MCF 10A (cell line): Measurements from ENCODE around the gene URB2. TPM values are rescaled to one million over a fixed set of nuclear protein-coding genes. Genes with fewer than 3 reads are reported as not detected.

Experiments
- BruUV-seq: library from RNA; stranded (reverse); fragments of 400-500 nt; replicated peaks from 2 replicates; lab custom pipeline; 2021; lab: Mats Ljungman, UMichigan
- CTCF ChIA-PET: fragments of 300-600 bp; sonication (Branson Sonifier 250); formaldehyde crosslinking; extraction: SDS; loops from one replicate; lab custom pipeline; 2021; ENCODE audit warnings: antibody characterized with exemption, inconsistent platforms; lab: Yijun Ruan, JAX
- POLR2A ChIA-PET: fragments of 300-600, 350-650 bp; sonication (Branson Sonifier 250); formaldehyde crosslinking; extraction: SDS; loops from one replicate; lab custom pipeline; 2020; ENCODE audit warnings: antibody characterized with exemption, inconsistent platforms; lab: Yijun Ruan, JAX
- DNase-seq: peaks from one replicate; pipeline ENCODE4 v3.0.0-alpha.2; 2018; ENCODE audit not compliant: unreplicated experiment
- H3K27ac Mint-ChIP-seq: one replicate; pipeline ENCODE4 v1.8.0; 2022; ENCODE audit warnings: mild to moderate bottlenecking, low read depth, mixed read lengths; ENCODE audit not compliant: unreplicated experiment
- H3K27me3 Mint-ChIP-seq: one replicate; pipeline ENCODE4 v1.8.0; 2022; ENCODE audit warnings: mixed read lengths; ENCODE audit not compliant: insufficient read depth, unreplicated experiment
- H3K36me3 Mint-ChIP-seq: one replicate; pipeline ENCODE4 v1.8.0; 2022; ENCODE audit warnings: mild to moderate bottlenecking, moderate library complexity, mixed read lengths; ENCODE audit not compliant: insufficient read depth, unreplicated experiment
- H3K4me1 Mint-ChIP-seq: one replicate; pipeline ENCODE4 v1.8.0; 2022; ENCODE audit warnings: mixed read lengths; ENCODE audit not compliant: insufficient read depth, unreplicated experiment
- H3K4me3 Mint-ChIP-seq: one replicate; pipeline ENCODE4 v1.8.0; 2022; ENCODE audit warnings: mild to moderate bottlenecking, moderate library complexity, mixed read lengths; ENCODE audit not compliant: unreplicated experiment
- H3K9me3 Mint-ChIP-seq: one replicate; pipeline ENCODE4 v1.8.0; 2022; ENCODE audit warnings: mixed read lengths; ENCODE audit not compliant: unreplicated experiment
- intact Hi-C: fragments of 100-400 bp; cut with micrococcal nuclease; formaldehyde crosslinking; loops from 2 replicates; pipeline ENCODE4 v1.14.1; 2022
- total RNA-seq: library from RNA; stranded (reverse); gene quantifications from 2 replicates; pipeline ENCODE4 v1.2.3, GENCODE V29; 2022
- TF ChIP-seq, protein P1 (sequence below): fragments of 200-600 bp; IDR thresholded peaks from one replicate; pipeline ENCODE4 v1.8.0; 2022; ENCODE audit warnings: antibody characterized with exemption, mild to moderate bottlenecking; ENCODE audit not compliant: unreplicated experiment

URB2 gene
- total RNA-seq, 1 experiment from 2014 or later = 35.5 TPM

DNA sequence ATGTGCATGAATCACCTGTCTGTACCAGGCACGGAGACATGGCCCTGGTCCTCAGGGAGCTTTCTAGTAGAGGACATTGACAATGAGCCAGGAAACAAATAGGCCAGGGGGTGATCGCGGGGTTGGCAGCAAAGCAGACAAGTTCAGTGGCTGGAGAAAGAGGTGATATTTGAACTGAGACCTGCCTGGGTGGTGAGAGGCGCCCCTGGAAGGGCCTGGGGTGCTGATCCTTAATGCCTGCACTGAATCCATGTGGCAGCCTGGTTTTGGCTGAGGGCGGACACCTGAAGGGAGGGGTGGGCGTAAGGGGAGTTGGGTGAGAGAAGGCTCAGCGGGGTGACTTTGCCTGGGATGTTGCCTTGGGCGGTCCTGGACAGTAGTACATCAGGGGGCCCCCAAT is 35.9 kb downstream of the URB2 start:
- intact Hi-C loops = loop anchor here (1.0 to 5.0 kb wide), 5 partner anchors 405 to 648 kb away; partner anchors contain the start of gene GALNT2
- no peak overlapping the region for H3K4me3 Mint-ChIP-seq
- no peak overlapping the region for H3K27ac Mint-ChIP-seq
- H3K4me1 Mint-ChIP-seq = peaks cover 7% of the 10 kb centered on the region
- H3K27me3 Mint-ChIP-seq = no peaks in the 10 kb centered on the region
- DNase-seq = no peak
- TF ChIP-seq, protein P1, sequence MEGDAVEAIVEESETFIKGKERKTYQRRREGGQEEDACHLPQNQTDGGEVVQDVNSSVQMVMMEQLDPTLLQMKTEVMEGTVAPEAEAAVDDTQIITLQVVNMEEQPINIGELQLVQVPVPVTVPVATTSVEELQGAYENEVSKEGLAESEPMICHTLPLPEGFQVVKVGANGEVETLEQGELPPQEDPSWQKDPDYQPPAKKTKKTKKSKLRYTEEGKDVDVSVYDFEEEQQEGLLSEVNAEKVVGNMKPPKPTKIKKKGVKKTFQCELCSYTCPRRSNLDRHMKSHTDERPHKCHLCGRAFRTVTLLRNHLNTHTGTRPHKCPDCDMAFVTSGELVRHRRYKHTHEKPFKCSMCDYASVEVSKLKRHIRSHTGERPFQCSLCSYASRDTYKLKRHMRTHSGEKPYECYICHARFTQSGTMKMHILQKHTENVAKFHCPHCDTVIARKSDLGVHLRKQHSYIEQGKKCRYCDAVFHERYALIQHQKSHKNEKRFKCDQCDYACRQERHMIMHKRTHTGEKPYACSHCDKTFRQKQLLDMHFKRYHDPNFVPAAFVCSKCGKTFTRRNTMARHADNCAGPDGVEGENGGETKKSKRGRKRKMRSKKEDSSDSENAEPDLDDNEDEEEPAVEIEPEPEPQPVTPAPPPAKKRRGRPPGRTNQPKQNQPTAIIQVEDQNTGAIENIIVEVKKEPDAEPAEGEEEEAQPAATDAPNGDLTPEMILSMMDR = no peak
- no TSS peak for BruUV-seq
- ChIA-PET POLR2A (interaction anchor here (0.6 to 6.7 kb wide), 5 partner anchors 34 to 646 kb away, joined by 3 to 34 read pairs (median 4); no protein-coding TSS in a partner anchor), CTCF (interaction anchor here (0.6 to 9.4 kb wide), 51 partner anchors 9 to 656 kb away, joined by 3 to 145 read pairs (median 4); no protein-coding TSS in a partner anchor)
- H3K36me3 Mint-ChIP-seq = peaks cover 29% of the 10 kb centered on the region
- H3K9me3 Mint-ChIP-seq = no peaks in the 10 kb centered on the region

DNA sequence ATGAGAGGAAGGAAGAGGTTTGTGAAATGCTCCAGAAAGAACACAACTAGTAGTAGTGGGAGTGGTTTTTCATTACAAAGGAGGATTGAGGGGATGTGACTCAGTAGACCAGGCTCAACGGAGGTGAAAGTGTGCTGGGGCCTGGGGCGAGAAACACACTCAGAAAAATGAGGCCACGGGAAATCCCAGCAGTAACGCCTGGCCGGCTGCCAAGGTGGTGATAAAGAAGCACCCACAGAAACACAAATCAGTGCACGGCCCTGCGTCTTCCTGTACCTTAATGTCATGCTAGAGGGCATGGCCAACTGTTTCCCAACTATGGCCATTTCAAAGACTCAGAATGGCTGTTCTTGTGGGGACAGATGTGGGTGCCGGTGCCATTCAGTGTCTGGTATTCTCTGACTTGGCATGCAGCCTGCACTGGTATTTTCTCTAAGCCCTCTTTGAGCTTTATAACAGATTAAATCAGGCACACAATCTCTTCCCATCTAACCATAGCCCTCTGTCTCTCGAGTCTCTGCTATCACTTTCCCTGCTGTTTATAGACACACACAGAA is 38.2 kb downstream of the URB2 start:
- DNase-seq = peak; percentile 97
- Mint-ChIP-seq H3K9me3 (no peaks in the 10 kb centered on the region), H3K27me3 (no peaks in the 10 kb centered on the region), H3K27ac (no peak overlapping the region), H3K36me3 (peaks cover 6% of the 10 kb centered on the region), H3K4me3 (no peak overlapping the region), H3K4me1 (peaks cover 7% of the 10 kb centered on the region)
- CTCF ChIA-PET = interaction anchor here (0.7 to 9.4 kb wide), 6 partner anchors 35 to 648 kb away, joined by 3 to 138 read pairs (median 3); no protein-coding TSS in a partner anchor
- POLR2A ChIA-PET = interaction anchor here (0.6 to 6.7 kb wide), 4 partner anchors 10 to 421 kb away, joined by 3 to 34 read pairs (median 12); no protein-coding TSS in a partner anchor
- no TSS peak for BruUV-seq
- intact Hi-C loops = loop anchor here (5.0 kb wide), 1 partner anchor 503 kb away; no protein-coding TSS in a partner anchor
- TF ChIP-seq, protein P1 = no peak

DNA sequence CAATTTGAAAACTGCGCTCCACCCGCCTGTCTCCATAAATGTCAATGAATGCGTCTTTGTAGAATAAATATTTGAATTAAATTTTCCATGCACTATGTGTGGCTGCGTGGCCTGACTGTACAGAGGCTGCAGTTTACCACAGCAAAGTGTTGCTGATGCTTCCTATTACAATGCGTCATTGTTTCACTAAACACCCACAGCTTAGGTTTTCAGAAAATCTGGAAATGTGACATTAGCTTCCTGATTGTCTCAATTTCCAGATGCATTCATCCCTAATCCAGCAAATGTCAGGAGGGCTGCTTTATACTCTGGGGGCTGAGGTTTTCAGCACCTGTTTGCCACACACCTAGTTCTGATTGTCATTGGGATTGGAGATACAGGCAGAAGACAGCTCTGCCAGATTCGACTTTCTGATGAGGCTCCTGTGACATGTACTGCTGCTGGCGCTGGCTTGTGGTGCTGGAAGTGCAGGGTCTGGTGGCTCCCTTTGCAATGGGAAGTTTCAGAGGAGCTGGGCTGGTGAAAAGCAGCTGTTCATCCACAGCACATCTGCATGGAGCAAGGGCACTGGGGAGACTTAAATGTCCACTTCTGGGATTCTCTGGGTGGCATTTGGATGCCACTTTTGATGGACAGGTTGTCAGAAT is 40.0 kb downstream of the URB2 start:
- H3K4me3 Mint-ChIP-seq = no peak overlapping the region
- no peaks in the 10 kb centered on the region for H3K27me3 Mint-ChIP-seq
- no peak overlapping the region for H3K27ac Mint-ChIP-seq
- TF ChIP-seq, protein P1 = no peak
- DNase-seq = no peak
- BruUV-seq = no TSS peak
- no peaks in the 10 kb centered on the region for H3K36me3 Mint-ChIP-seq
- ChIA-PET CTCF (interaction anchor here (0.6 to 2.3 kb wide), 8 partner anchors 9 to 646 kb away, joined by 3 to 15 read pairs (median 4); no protein-coding TSS in a partner anchor), POLR2A (interaction anchor here (1.1 to 3.7 kb wide), 4 partner anchors 8 to 1940 kb away, joined by 3 to 21 read pairs (median 3); no protein-coding TSS in a partner anchor)
- no peaks in the 10 kb centered on the region for H3K9me3 Mint-ChIP-seq
- intact Hi-C loops = no loop called here
- H3K4me1 Mint-ChIP-seq = peaks cover 6% of the 10 kb centered on the region

DNA sequence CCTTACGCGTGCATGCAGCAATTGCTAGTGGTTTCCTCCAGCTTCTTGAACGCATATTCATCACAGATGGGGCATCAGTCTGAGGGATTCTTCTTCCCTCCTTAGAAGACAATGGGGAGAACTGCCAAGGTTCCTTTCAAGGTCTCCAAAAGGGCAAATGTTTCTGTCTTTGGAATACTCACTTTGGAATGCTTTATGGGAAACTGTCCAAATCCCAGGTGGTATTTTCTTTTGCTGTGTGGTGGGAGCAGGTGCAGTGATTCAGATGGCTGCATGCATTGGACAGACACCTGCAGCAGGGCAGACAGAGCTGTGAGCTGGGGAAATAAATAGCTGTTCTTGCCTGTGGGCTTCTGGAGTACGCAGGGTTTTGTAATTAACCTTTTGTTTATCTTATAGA is 40.5 kb downstream of the URB2 start:
- H3K27ac Mint-ChIP-seq = no peak overlapping the region
- H3K27me3 Mint-ChIP-seq = no peaks in the 10 kb centered on the region
- peak; percentile 22 for DNase-seq
- no TSS peak for BruUV-seq
- ChIA-PET CTCF (interaction anchor here (0.6 to 2.3 kb wide), 7 partner anchors 9 to 643 kb away, joined by 3 to 15 read pairs (median 4); no protein-coding TSS in a partner anchor), POLR2A (interaction anchor here (1.1 to 1.3 kb wide), 3 partner anchors 413 to 1940 kb away, joined by 3 read pairs; no protein-coding TSS in a partner anchor)
- peaks cover under 1% of the 10 kb centered on the region for H3K4me1 Mint-ChIP-seq
- H3K36me3 Mint-ChIP-seq = no peaks in the 10 kb centered on the region
- TF ChIP-seq, protein P1 = no peak
- no peaks in the 10 kb centered on the region for H3K9me3 Mint-ChIP-seq
- H3K4me3 Mint-ChIP-seq = no peak overlapping the region
- intact Hi-C loops = no loop called here
